Activated CD4-positive, alpha-beta T cell treated with anti-CD3 and anti-CD28 coated beads, Interleukin-2, amount 50 U/mL, for 24 hours (primary cell): ENCODE data around the gene DIAPH3.

Experiments used
- DNase-seq, 2 donors: peaks; one replicate each; pipeline ENCODE4 v3.0.0-alpha.2; 2020; ENCODE audit warnings: low read depth in 1 of 2, low spot score in 1 of 2

The DIAPH3 gene

GRCh38 chr13:60152904-60153303 is 10.8 kb downstream of the DIAPH3 start:
- DNase-seq, result no peak

- DNase-seq, result no peak
Observed at GRCh38 chr13:60152114-60152513, 11.6 kb downstream of the DIAPH3 start.

DNA sequence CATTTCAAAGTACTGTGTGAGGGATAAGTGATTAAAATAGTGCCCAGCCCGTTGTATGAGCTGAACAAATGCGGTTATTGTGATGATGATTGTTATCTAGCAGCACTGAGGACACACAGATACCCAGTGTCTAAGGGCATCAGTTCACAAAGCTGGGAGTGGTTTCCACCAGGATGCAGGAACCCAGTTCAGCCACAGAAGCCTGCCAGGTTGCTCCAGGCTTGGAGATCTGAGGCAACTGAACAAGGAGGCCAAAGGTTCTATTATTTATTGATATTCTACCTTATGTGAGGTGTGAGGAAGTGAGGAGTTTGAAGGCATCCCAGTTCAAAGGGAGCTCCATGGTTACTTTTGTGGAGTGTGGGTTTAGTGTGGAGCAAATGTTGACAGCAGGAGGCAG is 13.2 kb downstream of the DIAPH3 start:
- no peak for DNase-seq

DNA sequence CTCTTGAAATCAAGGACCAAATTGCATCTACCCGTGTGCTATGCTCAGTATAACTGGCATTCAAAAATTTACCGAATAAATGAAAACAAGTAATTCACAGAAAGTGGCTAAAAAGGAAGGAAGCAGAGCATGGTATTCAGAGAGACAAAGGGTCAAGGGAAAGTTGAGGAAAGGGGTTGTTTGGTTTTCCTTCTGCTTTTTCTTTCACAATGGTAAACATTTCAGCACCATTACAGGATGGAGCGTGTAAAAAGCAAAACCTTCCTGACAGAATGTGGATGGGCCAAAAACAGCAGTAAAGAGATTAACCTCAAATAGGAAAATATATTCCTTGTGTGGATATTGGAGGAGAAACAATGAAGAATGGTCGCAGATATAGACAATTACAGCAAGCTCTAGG is 14.8 kb downstream of the DIAPH3 start:
- no peak for DNase-seq

GRCh38 chr13:60147361-60147760 is 16.4 kb downstream of the DIAPH3 start:
- DNase-seq, result no peak

GRCh38 chr13:60146471-60146870 is 17.3 kb downstream of the DIAPH3 start:
- DNase-seq, result no peak

DNA sequence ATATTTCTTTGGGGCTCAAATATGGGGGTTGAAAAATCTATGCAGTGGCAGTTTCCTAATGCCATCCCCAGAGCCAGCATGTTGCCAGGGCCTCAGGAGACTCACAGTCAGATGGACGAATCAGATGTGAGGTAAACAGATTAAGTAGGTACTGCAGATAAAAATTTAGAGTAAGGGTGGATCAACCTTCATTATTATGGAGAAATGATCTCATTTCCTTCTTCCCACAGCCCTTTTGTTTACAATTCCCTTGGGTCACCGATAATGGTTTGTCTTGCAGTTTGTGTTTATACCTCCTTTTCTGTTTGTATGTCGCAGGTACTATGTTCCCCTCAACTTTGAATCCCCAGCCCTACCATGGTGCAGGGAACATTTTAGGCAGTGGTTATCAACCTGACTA is 20.0 kb downstream of the DIAPH3 start:
- DNase-seq, result no peak

DNA sequence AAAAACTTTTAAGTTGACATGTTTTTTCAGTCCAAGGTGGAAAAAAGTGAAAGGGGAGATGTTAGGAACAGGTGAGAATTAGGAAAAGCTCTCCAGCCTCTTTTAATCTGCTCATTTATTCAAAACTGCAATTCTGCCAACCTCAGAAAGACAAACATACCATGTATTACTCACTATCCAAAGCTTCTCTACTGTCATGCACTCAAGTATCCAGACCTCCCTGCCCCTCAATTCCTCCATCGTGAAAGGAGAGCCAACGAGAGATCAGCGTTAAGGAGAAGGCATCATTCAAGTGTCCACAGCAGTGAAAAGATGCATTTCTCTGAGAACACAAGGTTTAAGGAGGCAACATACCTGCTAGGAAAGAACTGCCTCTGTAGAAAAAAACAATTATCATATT is 24.5 kb downstream of the DIAPH3 start:
- DNase-seq, result no peak

- DNase-seq, result no peak
Observed at GRCh38 chr13:60138674-60139073, 25.1 kb downstream of the DIAPH3 start.

- DNase-seq, result no peak
Observed at GRCh38 chr13:60137911-60138560, 25.7 kb downstream of the DIAPH3 start.

GRCh38 chr13:60135344-60135743 is 28.4 kb downstream of the DIAPH3 start:
- DNase-seq, result no peak

DNA sequence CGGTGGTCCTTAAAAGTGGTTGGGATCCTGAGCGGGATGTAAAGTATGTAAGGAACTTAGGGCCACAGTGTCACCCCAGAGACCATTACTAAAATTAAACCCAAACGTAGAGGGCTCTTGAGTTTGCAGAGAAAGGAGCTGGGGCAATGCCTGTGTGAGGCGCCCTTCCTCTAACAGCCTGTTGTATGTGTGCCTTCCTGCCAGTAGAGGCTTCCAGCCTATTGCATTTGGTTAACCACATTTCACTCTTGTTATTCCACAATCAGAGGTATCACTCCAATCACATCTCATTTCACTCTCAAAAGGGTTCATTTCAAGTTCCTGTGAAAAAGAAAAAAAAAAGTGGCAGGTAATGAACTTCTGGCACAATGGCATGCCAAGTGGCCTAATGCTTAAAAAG is 29.4 kb downstream of the DIAPH3 start:
- DNase-seq, result no peak

DNA sequence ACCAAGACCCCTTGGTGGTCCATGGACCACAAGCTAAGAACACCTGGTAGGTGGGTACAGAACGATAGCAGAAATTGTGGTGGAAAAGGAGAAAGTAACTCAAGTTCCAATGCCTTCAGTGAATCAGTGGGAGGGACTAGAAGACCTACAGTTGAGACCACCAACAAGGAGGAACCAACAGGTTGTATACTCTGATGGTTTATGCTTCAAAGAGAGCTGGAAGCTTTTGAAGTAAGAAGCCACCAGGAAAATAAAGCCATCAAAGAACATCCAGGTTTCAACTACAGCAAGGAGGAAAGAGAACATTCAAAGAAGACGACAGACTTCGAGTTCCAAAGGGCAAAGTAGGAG is 42.4 kb downstream of the DIAPH3 start:
- no peak for DNase-seq

DNA sequence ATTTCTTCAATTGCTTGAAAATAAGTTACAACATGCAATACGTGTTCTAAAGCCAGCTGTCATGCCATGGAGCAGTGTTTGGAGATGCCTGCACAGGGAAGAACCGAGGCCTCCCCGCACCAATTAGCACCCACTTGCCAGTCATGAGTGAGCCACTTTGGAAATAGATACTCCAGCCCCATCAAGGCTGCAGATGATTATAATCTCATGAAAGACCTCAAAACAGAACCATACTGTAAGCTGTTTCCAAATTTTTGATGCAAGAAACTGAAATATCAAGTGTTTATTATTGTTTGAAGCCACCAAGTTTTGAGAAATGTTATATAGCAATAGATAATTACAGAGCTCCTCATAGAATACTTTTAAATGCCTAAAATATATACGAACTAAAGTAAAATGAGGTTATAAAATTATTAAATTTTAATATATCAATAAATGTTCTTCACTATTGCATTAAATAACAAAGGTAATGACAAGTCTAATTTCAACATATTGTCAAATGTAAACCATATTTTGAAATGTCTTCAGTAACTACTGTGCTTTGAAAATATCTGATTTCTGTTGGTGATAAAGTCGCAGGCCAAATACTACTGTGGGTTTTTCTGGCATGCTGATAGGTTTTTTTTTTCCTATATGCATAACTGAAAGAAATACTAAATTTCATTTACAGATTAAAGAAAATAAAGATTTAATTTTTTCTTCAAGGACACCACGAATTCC is 43.0 kb downstream of the DIAPH3 start:
- DNase-seq, result no peak

DNA sequence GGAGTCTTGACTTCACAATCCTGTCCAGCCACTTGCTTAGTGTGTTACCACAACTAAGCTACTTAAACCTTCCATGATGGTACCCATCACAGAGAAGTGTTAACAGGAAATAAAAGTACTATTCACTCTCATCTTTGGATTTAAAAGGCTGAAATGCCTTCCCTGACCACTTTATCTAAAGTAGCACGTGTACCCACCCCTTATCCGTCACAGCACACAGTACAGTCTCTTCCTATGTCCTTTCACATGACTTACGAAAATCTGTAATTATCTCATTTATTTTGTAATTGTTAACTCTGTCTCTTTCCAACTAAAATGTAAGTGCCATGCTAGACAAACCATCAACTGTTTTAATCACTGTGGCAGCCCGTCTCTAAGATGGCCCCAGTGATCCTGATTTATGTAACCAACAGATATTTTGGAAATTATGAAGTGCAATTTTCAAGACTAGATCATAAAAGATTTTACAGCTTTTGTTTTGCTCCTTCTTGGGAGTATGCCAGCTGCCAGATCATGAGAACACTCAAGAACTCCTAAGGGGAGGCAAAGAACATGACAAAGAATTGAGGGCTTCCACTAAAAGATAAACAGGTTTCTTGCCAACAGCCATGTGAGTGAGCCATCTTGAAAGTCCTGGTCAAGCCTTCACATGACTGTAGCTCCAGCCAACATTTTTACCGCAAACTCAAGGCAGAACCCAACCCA is 44.9 kb downstream of the DIAPH3 start:
- no peak for DNase-seq

- no peak for DNase-seq
Observed at GRCh38 chr13:60114499-60115028, 49.2 kb downstream of the DIAPH3 start.

- no peak for DNase-seq
Observed at GRCh38 chr13:60112771-60113170, 51.0 kb downstream of the DIAPH3 start.

- DNase-seq, result no peak
Observed at GRCh38 chr13:60111691-60112090, 52.0 kb downstream of the DIAPH3 start.

- DNase-seq, result no peak
Observed at GRCh38 chr13:60109285-60109684, 54.4 kb downstream of the DIAPH3 start.

GRCh38 chr13:60108589-60108988 is 55.1 kb downstream of the DIAPH3 start:
- DNase-seq, result no peak

DNA sequence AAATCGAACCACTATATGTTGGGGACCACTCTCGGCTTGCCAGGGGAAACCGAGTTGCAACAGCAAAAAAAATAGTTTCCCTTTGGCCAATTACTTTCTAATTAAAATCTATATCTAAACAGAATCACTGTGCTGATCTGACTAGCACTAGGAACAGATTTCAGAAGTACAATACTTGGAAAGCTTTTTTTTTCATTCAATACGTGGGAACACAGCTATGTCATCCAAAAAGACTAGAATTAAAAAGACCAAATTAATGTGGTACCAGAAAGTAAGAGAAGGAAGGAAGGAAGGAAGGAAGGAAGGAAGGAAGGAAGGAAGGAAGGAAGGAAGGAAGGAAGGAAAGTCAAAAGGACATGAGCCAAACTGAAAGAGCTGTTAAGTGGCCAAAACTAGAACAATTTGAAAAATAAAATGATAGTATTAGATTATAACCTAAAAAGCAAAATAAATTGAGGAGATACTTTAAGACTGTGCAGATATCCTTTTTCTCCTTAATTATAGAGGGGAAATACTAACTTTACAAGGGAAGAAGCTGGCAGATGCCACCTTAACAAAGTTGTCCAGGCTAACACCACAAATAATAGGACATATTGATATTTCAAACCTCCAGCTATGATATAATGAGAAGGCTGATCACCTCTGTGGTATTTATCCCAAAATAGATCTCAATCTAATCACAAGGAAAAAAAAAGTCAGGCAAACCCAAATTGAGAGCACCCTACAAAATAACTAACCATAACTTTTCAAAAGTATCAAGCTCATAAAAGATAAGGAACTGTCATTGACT is 63.9 kb downstream of the DIAPH3 start:
- DNase-seq, result no peak
